Endothelial cell of umbilical vein (primary cell): ENCODE measurements around the gene GTSF1L. TPM values are rescaled to one million over a fixed set of nuclear protein-coding genes. Genes with fewer than 3 reads are reported as not detected.
"Not testable (repeated sequence)": the region's sequence is repeated elsewhere in the genome, so short reads cannot be mapped to it uniquely, and the experiment has no call there.

ENCODE experiments used
- BruUV-seq: library from RNA; stranded (reverse); fragments of 400-500 nt; replicated peaks from 2 replicates; lab custom pipeline; 2021; lab: Mats Ljungman, UMichigan
- CTCF ChIA-PET: fragments of 300-600, 350-600 bp; sonication (Branson Sonifier 250); formaldehyde crosslinking; loops from one replicate; lab custom pipeline; 2021; ENCODE audit warnings: antibody characterized with exemption, inconsistent platforms; lab: Charles Lee
- POLR2A ChIA-PET: fragments of 300-600, 350-600 bp; sonication (Branson Sonifier 250); formaldehyde crosslinking; loops from one replicate; lab custom pipeline; 2021; ENCODE audit warnings: antibody characterized with exemption, inconsistent platforms; lab: Charles Lee
- DNase-seq: peaks from one replicate; pipeline ENCODE4 v3.0.0-alpha.2; 2011; ENCODE audit warnings: low read depth, low spot score
- FAIRE-seq: peaks from 2 replicates; lab custom pipeline; 2011; peaks lifted over from hg19 to GRCh38; lab: Jason Lieb, UNC
- H2AFZ ChIP-seq: 2 replicates; pipeline ENCODE4 v1.6.0; 2012; ENCODE audit warnings: low read depth, low read length, control low read depth, inconsistent platforms
- H3K27ac ChIP-seq: 2 replicates; pipeline ENCODE4 v1.5.1; 2011; ENCODE audit warnings: low read depth, mild to moderate bottlenecking, control low read depth, low read length, moderate library complexity; ENCODE audit not compliant: insufficient read depth
- H3K27me3 ChIP-seq, 2 experiments: 2 replicates each; pipeline versions ENCODE4 v1.6.0 to v1.6.1; 2011; ENCODE audit warnings: low read length in 2 of 2, mixed read lengths in 1 of 2; ENCODE audit not compliant: control insufficient read depth in 2 of 2, insufficient read depth in 2 of 2
- H3K36me3 ChIP-seq, 2 experiments: 2 replicates in 1 of 2; 3 replicates in 1 of 2; pipeline ENCODE4 v1.5.1; 2011; ENCODE audit warnings: low read length in 2 of 2, mild to moderate bottlenecking in 1 of 2, moderate library complexity in 1 of 2; ENCODE audit not compliant: control insufficient read depth in 2 of 2, insufficient read depth in 2 of 2; ENCODE audit errors: extremely low read depth in 1 of 2
- H3K4me1 ChIP-seq: 3 replicates; pipeline ENCODE4 v1.5.1; 2011; ENCODE audit warnings: mild to moderate bottlenecking, low read length; ENCODE audit not compliant: control insufficient read depth, insufficient read depth; ENCODE audit errors: extremely low read depth
- H3K4me2 ChIP-seq: 2 replicates; pipeline ENCODE4 v1.6.1; 2011; ENCODE audit warnings: low read length, control low read depth, mixed read lengths; ENCODE audit not compliant: insufficient read depth
- H3K4me3 ChIP-seq, 3 experiments: fragments of 200-600 bp in 1 of 3; sonication (generic), shearing (Covaris generic) in 1 of 3; replicated peaks in 1 of 3; 2 replicates each; pipeline ENCODE4 v1.5.1; 2011 to 2016; ENCODE audit warnings: control low read depth in 3 of 3, low read length in 3 of 3, mild to moderate bottlenecking in 2 of 3, inconsistent platforms in 1 of 3, low read depth in 1 of 3, moderate library complexity in 1 of 3; ENCODE audit not compliant: insufficient read depth in 1 of 3
- H3K79me2 ChIP-seq: 2 replicates; pipeline ENCODE4 v1.6.0; 2012; ENCODE audit warnings: low read length, inconsistent platforms; ENCODE audit not compliant: control insufficient read depth, insufficient read depth
- H3K9ac ChIP-seq: replicated peaks from 2 replicates; pipeline ENCODE3; 2011; ENCODE audit warnings: low read length, control low read depth; ENCODE audit not compliant: insufficient read depth; ENCODE audit errors: extremely low read depth
- H3K9me1 ChIP-seq: replicated peaks from 3 replicates; pipeline ENCODE4 v1.6.0; 2011; ENCODE audit warnings: mild to moderate bottlenecking, low read length; ENCODE audit not compliant: control insufficient read depth, insufficient read depth; ENCODE audit errors: extremely low read depth
- H3K9me3 ChIP-seq: replicated peaks from 2 replicates; pipeline ENCODE4 v1.5.1; 2012; ENCODE audit warnings: low read length, inconsistent platforms; ENCODE audit not compliant: control insufficient read depth, insufficient read depth
- H4K20me1 ChIP-seq: replicated peaks from 2 replicates; pipeline ENCODE3; 2011; ENCODE audit warnings: mild to moderate bottlenecking, low read length; ENCODE audit not compliant: control insufficient read depth, insufficient read depth; ENCODE audit errors: extremely low read depth
- CTCF ChIP-seq, 2 donors: IDR thresholded peaks; 1 replicate in 1 of 2; 2 replicates in 1 of 2; pipeline ENCODE4 v1.5.1; 2011; ENCODE audit warnings: low read length in 2 of 2, mild to moderate bottlenecking in 2 of 2, moderate library complexity in 2 of 2, control low read depth in 1 of 2, inconsistent platforms in 1 of 2, low read depth in 1 of 2; ENCODE audit not compliant: insufficient read depth in 1 of 2; ENCODE audit errors: extremely low read depth in 1 of 2
- EZH2 ChIP-seq: IDR thresholded peaks from 2 replicates; pipeline ENCODE4 v1.6.1; 2012; ENCODE audit warnings: borderline replicate concordance, low read depth, mild to moderate bottlenecking, moderate library complexity, low read length, inconsistent platforms; ENCODE audit not compliant: severe bottlenecking
- FOS ChIP-seq: IDR thresholded peaks from 2 replicates; pipeline ENCODE4 v1.6.1; 2011; ENCODE audit warnings: mild to moderate bottlenecking, low read length, moderate library complexity, borderline replicate concordance; ENCODE audit not compliant: insufficient read depth
- GATA2 ChIP-seq: IDR thresholded peaks from 2 replicates; pipeline ENCODE4 v1.7.0; 2011; ENCODE audit warnings: low read depth, mild to moderate bottlenecking, moderate library complexity, mixed read lengths, low read length; ENCODE audit not compliant: insufficient read length, insufficient read depth
- JUN ChIP-seq: IDR thresholded peaks from 2 replicates; pipeline ENCODE4 v1.6.1; 2011; ENCODE audit warnings: borderline replicate concordance, low read depth; ENCODE audit not compliant: insufficient read length, insufficient read depth
- MYC ChIP-seq: IDR thresholded peaks from one replicate; pipeline ENCODE4 v1.6.1; 2011; ENCODE audit warnings: mild to moderate bottlenecking, low read depth, low read length
- POLR2A ChIP-seq: IDR thresholded peaks from 2 replicates; pipeline ENCODE4 v1.6.1; 2012; ENCODE audit warnings: low read depth, mild to moderate bottlenecking, control low read depth, low read length
- POLR2AphosphoS5 ChIP-seq: IDR thresholded peaks from 2 replicates; pipeline ENCODE4 v1.6.1; 2012; ENCODE audit warnings: low read depth, mild to moderate bottlenecking, control low read depth, low read length, moderate library complexity; ENCODE audit not compliant: insufficient read depth
- dilution Hi-C: fragments of 300-500 bp; cut with MboI; formaldehyde crosslinking; loops from one replicate; pipeline ENCODE4 v1.15.0; 2019; ENCODE audit warnings: low sequenced_read_pairs; ENCODE audit not compliant: extremely low pct_ligation_motif_present
- intact Hi-C: fragments of 100-400 bp; cut with micrococcal nuclease; formaldehyde crosslinking; loops from one replicate; pipeline ENCODE4 v1.10.0; 2022
- polyA plus RNA-seq, 4 experiments: library from polyadenylated mRNA; depleted of rRNA in 3 of 4; stranded (reverse) in 3 of 4; unstranded in 1 of 4; fragments of >200 nt; gene quantifications; 2 replicates each; pipeline versions ENCODE4 v1.2.1 to v1.2.3, GENCODE V29; 2011 to 2012; ENCODE audit warnings: missing spikeins in 1 of 4
- total RNA-seq: library from RNA; stranded (reverse); gene quantifications from 2 replicates; pipeline ENCODE4 v1.2.3, GENCODE V29; 2021
- TF ChIP-seq, protein P1 (sequence below): IDR thresholded peaks from 2 replicates; pipeline ENCODE4 v1.6.1; 2011; ENCODE audit not compliant: insufficient read depth, insufficient read length

Gene GTSF1L
- total and polyA plus RNA-seq, 2 donors (not counting 3 experiments of a cell fraction or from before 2014, with no cell fraction given): not detected

DNA sequence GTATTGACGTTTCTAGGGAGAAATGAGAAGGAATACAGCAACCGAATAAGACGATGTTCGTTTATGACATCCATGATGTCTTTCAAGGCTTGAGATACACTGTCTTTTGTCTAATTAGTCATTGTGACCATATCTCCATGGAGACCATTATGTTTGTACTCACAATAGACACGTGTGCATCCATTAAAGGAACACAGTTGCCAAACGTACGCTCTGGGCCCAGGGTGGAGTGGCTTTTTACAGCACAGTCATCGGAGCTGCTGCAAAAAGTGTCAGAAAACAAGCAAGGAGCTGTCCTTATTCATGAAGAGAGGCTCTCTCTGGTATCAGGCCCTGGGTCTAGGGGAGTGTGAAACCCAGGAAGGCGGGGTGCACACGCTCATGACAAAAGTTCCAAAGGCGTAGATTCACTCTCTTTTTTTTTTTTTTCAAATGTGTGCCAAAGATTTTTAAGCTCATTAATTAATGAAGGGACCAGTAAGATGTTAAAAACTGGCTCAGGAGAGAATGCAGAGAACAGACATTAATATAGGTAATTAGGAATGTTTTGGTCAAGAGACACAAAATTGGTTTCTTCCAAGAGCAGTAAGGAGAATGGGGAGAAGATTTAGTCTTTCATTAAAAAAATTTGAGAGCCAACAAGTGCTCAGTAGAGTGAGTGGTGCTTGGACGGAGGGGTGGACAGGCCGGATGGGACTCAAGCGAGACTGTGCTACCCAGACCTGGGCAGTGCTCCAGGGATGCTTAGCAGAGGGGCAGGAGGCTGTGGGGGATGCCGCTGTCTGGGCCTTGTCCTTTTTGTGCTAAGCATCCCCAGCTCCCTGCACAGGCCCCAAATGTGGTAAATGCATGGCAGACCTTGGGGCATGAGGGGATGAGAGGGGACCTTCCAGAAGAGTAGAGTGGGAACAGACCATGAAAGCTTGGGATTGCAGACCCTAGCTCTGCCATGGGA, 34.9 kb upstream of the GTSF1L start:
- ChIA-PET POLR2A (no interaction called here), CTCF (no interaction called here)
- Histone ChIP-seq H3K36me3 (no peaks in the 10 kb centered on the region), H3K9ac (no peak overlapping the region), H3K9me1 (no peaks in the 10 kb centered on the region), H3K4me1 (no peaks in the 10 kb centered on the region), H3K79me2 (no peaks in the 10 kb centered on the region), H3K4me3 (no peak overlapping the region), H3K9me3 (no peaks in the 10 kb centered on the region), H3K27me3 (peaks cover 0 to 11% of the 10 kb centered on the region in 2 experiments), H4K20me1 (no peaks in the 10 kb centered on the region), H3K4me2 (no peak overlapping the region), H3K27ac (no peak overlapping the region), H2AFZ (no peak overlapping the region)
- no peak for DNase-seq
- intact Hi-C loops (no loop called here), dilution Hi-C loops (loop anchor here (25.0 kb wide), 1 partner anchor 151 kb away; the partner anchor contains the start of gene TOX2)
- no TSS peak for BruUV-seq
- TF ChIP-seq MYC: no peak
- TF ChIP-seq, protein P1, sequence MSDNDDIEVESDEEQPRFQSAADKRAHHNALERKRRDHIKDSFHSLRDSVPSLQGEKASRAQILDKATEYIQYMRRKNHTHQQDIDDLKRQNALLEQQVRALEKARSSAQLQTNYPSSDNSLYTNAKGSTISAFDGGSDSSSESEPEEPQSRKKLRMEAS: no peak
- no peak for TF ChIP-seq EZH2
- TF ChIP-seq JUN: no peak
- no peak for TF ChIP-seq CTCF (IDR thresholded peaks at IDR 0.05; ENCODE audit: extremely low read depth in 1 of 2, insufficient read depth in 1 of 2, low read depth in 1 of 2, low read length in 2 of 2)
- TF ChIP-seq POLR2AphosphoS5: no peak
- TF ChIP-seq POLR2A: no peak
- no peak for TF ChIP-seq GATA2
- TF ChIP-seq FOS: no peak
- FAIRE-seq: no peak

DNA sequence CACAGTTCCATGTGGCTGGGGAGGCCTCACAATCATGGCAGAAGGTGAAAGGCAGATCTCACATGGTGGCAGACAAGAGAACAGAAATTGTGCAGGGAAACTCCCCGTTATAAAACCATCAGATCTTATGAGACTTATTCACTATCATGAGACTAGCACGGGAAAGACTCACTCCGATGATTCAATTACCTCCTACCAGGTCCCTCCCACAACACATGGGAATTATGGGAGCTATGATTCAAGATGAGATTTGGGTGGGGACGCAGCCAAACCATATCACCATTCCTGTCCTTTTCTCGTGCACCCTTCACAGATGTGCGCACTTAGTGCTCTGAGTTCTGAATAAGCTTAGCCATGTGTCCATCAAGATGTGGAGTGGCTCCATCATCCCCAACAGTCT, 31.1 kb upstream of the GTSF1L start:
- CTCF ChIA-PET, POLR2A ChIA-PET, H3K27me3 ChIP-seq, H2AFZ ChIP-seq, H3K4me2 ChIP-seq, H3K9me1 ChIP-seq, FAIRE-seq, H3K9ac ChIP-seq, H3K79me2 ChIP-seq, DNase-seq, intact Hi-C loops, H3K4me1 ChIP-seq, H3K36me3 ChIP-seq, H3K27ac ChIP-seq, BruUV-seq, H3K9me3 ChIP-seq, H4K20me1 ChIP-seq, H3K4me3 ChIP-seq: not testable (repeated sequence)
- dilution Hi-C loops: loop anchor here (25.0 kb wide), 1 partner anchor 154 kb away; the partner anchor contains the start of gene TOX2
